Activated CD4-positive, CD25-positive, alpha-beta regulatory T cell treated with anti-CD3 and anti-CD28 coated beads, Interleukin-2, amount 50 U/mL, for 24 hours (primary cell): ENCODE measurements around the gene C6orf15.
"Not testable (repeated sequence)": the region's sequence is repeated elsewhere in the genome, so short reads cannot be mapped to it uniquely, and the experiment has no call there.

Source experiments
- ATAC-seq, 2 donors: fragments of 150-1000 bp; cut with Tn5 transposase; one replicate each; pipeline ENCODE4 v1.10.0; 2021; ENCODE audit warnings: mild to moderate bottlenecking in 1 of 2, moderate library complexity in 1 of 2

Gene C6orf15

GRCh38 chr6:31067891-31068668 is 44.3 kb downstream of the C6orf15 start:
- ATAC-seq, result not testable (repeated sequence)

- not testable (repeated sequence) for ATAC-seq
Observed at GRCh38 chr6:31067028-31067427, 45.3 kb downstream of the C6orf15 start.

DNA sequence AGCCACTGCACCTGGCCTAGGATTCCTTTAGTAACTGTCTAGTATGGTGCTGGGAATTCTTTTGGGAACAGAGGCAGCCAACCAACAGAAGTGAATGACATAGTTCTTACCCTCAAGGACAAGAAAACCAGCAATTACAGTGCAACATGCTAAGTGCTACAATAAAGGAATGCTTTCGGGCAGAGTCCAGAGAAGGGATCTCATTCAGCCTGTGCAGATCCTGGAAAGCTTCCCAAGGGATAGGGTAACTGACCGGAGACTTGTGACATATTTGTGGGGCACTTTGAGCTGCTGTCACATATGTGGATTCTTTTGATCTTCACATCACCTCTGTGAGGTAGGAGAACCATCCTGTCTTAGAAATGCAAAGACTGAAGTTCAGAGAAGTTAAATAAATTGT is 46.8 kb downstream of the C6orf15 start:
- no peak for ATAC-seq

DNA sequence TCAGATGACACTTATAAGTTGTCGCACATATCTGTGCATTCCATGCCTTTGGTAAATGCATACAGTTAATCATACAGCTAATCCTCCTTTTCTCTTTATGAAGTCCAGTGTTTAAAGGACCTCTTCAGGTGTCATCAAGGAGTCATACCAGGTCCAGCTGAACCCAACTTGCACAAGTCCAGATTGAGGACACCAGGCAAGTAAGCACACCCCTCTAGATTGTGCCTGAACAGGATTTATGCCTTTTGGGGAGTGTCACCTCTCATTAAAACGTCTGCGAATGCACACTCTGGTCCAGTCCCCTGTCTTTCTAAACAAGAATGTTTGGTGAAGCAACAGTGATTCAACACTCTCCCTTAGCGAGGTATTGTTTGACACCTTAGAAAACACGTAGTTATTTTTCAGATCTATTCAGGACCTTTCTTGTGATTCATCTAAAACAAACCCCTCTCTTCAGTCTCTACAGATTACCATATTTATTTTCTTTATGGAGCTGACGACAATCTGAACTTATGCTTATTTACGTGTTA is 48.4 kb downstream of the C6orf15 start:
- no peak for ATAC-seq
